ENCODE data around the gene KRTAP10-2. TPM values are rescaled to one million over a fixed set of nuclear protein-coding genes. Genes with fewer than 3 reads are reported as not detected.

Gene KRTAP10-2
- total and polyA plus RNA-seq, 11 donors, result not detected

DNA sequence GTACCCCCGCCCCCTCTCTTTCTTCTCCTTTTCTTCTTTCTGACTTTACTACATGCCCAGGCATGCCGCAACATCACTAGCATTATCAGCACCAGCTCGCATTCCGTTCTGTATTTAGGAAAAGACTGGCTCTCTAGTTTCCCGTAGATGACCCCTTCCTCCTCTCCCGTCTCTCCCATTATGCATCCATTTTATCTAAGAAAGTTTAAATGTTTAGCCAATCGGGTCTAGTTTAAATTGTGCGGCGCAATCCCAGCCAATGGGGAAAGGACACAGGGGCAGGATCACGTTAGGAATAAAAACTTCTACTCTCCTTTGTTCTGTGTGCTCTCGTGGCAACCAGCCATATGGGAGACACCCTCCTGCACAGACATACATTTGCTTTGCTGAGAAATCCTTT is 46.8 kb upstream of the KRTAP10-2 start:
- H3K27me3 ChIP-seq, result peaks cover 0 to 22% (median 0%) of the 10 kb centered on the region in 9 donors
- WGBS, 4 donors, result 55 to 59% (median 55%) methylated on average over 11 of the region's 11 CpGs
- H3K9me3 ChIP-seq, result peaks cover 0 to 5% (median 0%) of the 10 kb centered on the region in 12 donors
- no peak for ATAC-seq
- no peak overlapping the region for H3K27ac ChIP-seq
- no peak overlapping the region for H3K4me3 ChIP-seq
- no peak for DNase-seq
- no peaks in the 10 kb centered on the region for H3K36me3 ChIP-seq
- intact Hi-C loops (cut with DNase I), result no loop called here
- H3K4me1 ChIP-seq, result peaks cover 0 to 6% (median 0%) of the 10 kb centered on the region in 12 donors
- no peak for TF ChIP-seq POLR2A (IDR thresholded peaks at IDR 0.05)

DNA sequence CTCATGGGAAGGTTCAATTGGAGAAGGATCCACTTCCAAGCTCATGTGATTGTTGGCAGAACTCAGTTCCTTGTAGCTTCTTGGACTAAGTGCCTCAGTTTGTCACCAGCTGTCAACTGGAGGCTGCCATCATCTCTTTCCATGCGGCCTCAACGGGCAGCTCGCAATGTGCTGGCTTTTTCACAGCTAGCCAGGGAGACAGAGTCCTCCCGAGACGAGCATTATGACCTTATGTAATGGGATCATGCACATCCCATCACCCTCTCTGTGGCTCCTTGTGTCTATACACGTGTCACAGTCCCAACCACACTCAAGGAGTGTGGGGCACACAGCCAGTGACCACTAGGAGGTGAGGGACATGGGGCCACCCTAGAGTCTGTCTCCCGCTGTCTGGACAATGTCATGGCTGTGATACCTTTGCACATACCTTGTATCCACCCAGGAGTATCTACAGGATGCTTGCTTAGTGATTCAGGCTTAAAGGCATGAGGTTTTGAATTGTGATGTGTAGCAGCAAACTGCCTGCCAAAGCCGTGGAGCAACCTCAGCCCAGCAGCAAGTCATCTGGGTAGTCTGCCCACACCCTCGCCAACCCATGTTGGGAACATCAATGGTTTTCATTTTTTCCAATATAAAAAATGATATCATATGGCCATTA is 44.9 kb upstream of the KRTAP10-2 start:
- Histone ChIP-seq H3K4me3 (no peak overlapping the region), H3K4me1 (peaks cover 0 to 9% (median 0%) of the 10 kb centered on the region in 12 donors), H3K36me3 (no peaks in the 10 kb centered on the region), H3K27me3 (peaks cover 0 to 17% (median 0%) of the 10 kb centered on the region in 9 donors), H3K27ac (no peak overlapping the region), H3K9me3 (peaks cover 0 to 5% (median 0%) of the 10 kb centered on the region in 12 donors)
- WGBS, 4 donors, result 67 to 82% (median 78%) methylated on average over 9 of the region's 9 CpGs
- TF ChIP-seq, protein P1, sequence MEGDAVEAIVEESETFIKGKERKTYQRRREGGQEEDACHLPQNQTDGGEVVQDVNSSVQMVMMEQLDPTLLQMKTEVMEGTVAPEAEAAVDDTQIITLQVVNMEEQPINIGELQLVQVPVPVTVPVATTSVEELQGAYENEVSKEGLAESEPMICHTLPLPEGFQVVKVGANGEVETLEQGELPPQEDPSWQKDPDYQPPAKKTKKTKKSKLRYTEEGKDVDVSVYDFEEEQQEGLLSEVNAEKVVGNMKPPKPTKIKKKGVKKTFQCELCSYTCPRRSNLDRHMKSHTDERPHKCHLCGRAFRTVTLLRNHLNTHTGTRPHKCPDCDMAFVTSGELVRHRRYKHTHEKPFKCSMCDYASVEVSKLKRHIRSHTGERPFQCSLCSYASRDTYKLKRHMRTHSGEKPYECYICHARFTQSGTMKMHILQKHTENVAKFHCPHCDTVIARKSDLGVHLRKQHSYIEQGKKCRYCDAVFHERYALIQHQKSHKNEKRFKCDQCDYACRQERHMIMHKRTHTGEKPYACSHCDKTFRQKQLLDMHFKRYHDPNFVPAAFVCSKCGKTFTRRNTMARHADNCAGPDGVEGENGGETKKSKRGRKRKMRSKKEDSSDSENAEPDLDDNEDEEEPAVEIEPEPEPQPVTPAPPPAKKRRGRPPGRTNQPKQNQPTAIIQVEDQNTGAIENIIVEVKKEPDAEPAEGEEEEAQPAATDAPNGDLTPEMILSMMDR (IDR thresholded peaks at IDR 0.05), result no peak
- no peak for TF ChIP-seq POLR2A (IDR thresholded peaks at IDR 0.05)
- DNase-seq (no peak), ATAC-seq (no peak)
- intact Hi-C loops (cut with DNase I), result no loop called here

DNA sequence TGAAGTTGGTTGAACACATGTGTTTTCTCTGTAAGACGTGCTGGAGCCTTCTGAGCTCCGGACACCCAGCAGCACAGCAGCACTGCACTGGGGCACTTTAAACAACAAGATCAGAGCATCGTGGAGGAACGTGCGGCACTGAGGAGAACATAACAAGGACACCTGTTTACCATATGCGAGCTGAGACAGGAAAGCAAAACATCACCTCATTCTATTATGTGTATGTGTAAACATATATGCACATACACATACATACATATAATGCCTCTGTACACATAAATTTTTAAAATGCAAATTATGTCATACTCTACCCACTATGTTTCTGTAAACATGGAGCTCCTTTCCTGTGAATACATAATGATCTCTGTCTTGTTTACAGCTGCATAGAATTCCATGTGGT is 44.2 kb upstream of the KRTAP10-2 start:
- intact Hi-C loops (cut with DNase I), result no loop called here
- Histone ChIP-seq H3K36me3 (no peaks in the 10 kb centered on the region), H3K9me3 (peaks cover 0 to 5% (median 0%) of the 10 kb centered on the region in 12 donors), H3K4me1 (peaks cover 0 to 9% (median 0%) of the 10 kb centered on the region in 12 donors), H3K4me3 (no peak overlapping the region), H3K27ac (no peak overlapping the region), H3K27me3 (peaks cover 0 to 17% (median 0%) of the 10 kb centered on the region in 9 donors)
- no peak for DNase-seq
- 70 to 85% (median 81%) methylated on average over 6 of the region's 6 CpGs for WGBS, 4 donors
- ATAC-seq, result no peak
- TF ChIP-seq POLR2A (IDR thresholded peaks at IDR 0.05), result no peak
- TF ChIP-seq, protein P1 (IDR thresholded peaks at IDR 0.05), result no peak

DNA sequence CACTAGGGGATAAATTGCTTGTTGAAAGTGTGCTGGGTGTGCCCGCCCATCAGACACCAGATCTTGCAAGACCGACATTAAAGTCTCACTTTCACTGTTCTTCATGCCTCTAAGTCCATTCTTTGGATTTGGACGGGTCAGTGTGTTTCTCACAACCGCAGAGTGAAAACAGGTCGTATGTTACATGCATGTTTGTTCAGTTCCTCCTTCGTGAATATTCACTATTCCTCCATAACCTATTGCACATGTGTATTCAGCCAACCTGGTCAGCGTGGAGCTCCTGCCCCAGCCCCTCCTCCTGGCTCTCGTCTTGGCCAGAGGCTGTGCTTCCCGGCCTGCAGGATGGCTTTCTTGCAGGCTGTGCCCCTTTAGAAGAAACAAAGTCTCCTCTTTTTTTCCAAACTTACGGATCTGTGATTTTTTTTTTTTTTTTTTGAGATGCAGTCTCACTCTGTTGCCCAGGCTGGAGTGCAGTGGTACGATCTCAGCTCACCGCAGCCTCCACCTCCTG is 43.2 kb upstream of the KRTAP10-2 start:
- 78 to 84% (median 83%) methylated on average over 12 of the region's 12 CpGs for WGBS, 4 donors
- intact Hi-C loops (cut with DNase I), result no loop called here

More for the DNA sequence above, 43.2 kb upstream of the KRTAP10-2 start:
- no peak for TF ChIP-seq POLR2A (IDR thresholded peaks at IDR 0.05)
- TF ChIP-seq, protein P1 (IDR thresholded peaks at IDR 0.05), result no peak
- DNase-seq (no peak), ATAC-seq (no peak)
- no peak overlapping the region for H3K27ac ChIP-seq
- peaks cover 0 to 5% (median 0%) of the 10 kb centered on the region in 12 donors for H3K9me3 ChIP-seq
- no peaks in the 10 kb centered on the region for H3K36me3 ChIP-seq
- H3K4me3 ChIP-seq, result no peak overlapping the region
- H3K4me1 ChIP-seq, result peaks cover 0 to 9% (median 0%) of the 10 kb centered on the region in 12 donors
- peaks cover 0 to 15% (median 0%) of the 10 kb centered on the region in 9 donors for H3K27me3 ChIP-seq

Data from heart left ventricle (tissue), 16 donors.